Activated CD8-positive, alpha-beta T cell treated with anti-CD3 and anti-CD28 coated beads for 36 hours (primary cell): ENCODE data around the gene ADGRG2. TPM values are rescaled to one million over a fixed set of nuclear protein-coding genes. Genes with fewer than 3 reads are reported as not detected.

ENCODE experiments used
- ATAC-seq: fragments of 200-7000 bp; cut with Tn5 transposase; one replicate; pipeline ENCODE4 v1.10.0; 2021; ENCODE audit warnings: mild to moderate bottlenecking, moderate library complexity
- CTCF ChIA-PET: fragments of 350-600 bp; sonication (Branson Sonifier 250); formaldehyde crosslinking; loops from one replicate; lab custom pipeline; 2021; ENCODE audit warnings: antibody characterized with exemption; lab: Charles Lee
- POLR2A ChIA-PET: fragments of 350-600 bp; sonication (Branson Sonifier 250); formaldehyde crosslinking; loops from one replicate; lab custom pipeline; 2021; ENCODE audit warnings: antibody characterized with exemption; lab: Charles Lee
- DNase-seq: peaks from one replicate; pipeline ENCODE4 v3.0.0-alpha.2; 2020
- H3K27ac Mint-ChIP-seq: one replicate; pipeline ENCODE4 v1.8.0; 2021; ENCODE audit warnings: mild to moderate bottlenecking, mixed read lengths
- H3K27me3 Mint-ChIP-seq: one replicate; pipeline ENCODE4 v1.8.0; 2021; ENCODE audit warnings: mixed read lengths
- H3K36me3 Mint-ChIP-seq: one replicate; pipeline ENCODE4 v1.8.0; 2021; ENCODE audit warnings: low read depth, mixed read lengths
- H3K4me1 Mint-ChIP-seq: one replicate; pipeline ENCODE4 v1.8.0; 2021; ENCODE audit warnings: low read depth, mixed read lengths
- H3K4me3 Mint-ChIP-seq: one replicate; pipeline ENCODE4 v1.8.0; 2021; ENCODE audit warnings: mild to moderate bottlenecking, moderate library complexity, mixed read lengths
- H3K9me3 Mint-ChIP-seq: one replicate; pipeline ENCODE4 v1.8.0; 2021; ENCODE audit warnings: mixed read lengths
- CTCF ChIP-seq: fragments of 200-600 bp; IDR thresholded peaks from one replicate; pipeline ENCODE4 v1.8.0; 2022; ENCODE audit warnings: antibody characterized with exemption, mild to moderate bottlenecking
- intact Hi-C: fragments of 100-400 bp; cut with micrococcal nuclease; formaldehyde crosslinking; loops from one replicate; pipeline ENCODE4 v1.10.0; 2022
- total RNA-seq, 2 experiments: library from RNA; stranded (reverse); gene quantifications; one replicate each; pipeline ENCODE4 v1.2.3, GENCODE V29; 2021

Gene ADGRG2
- total RNA-seq, 2 experiments from 2014 or later, result not detected

GRCh38 chrX:19059067-19059466 is 63.2 kb downstream of the ADGRG2 start:
- CTCF ChIA-PET, result no interaction called here
- POLR2A ChIA-PET, result no interaction called here
- no peak for DNase-seq
- Mint-ChIP-seq H3K36me3 (no peaks in the 10 kb centered on the region), H3K4me3 (no peak overlapping the region), H3K9me3 (no peaks in the 10 kb centered on the region), H3K4me1 (no peaks in the 10 kb centered on the region), H3K27ac (no peak overlapping the region), H3K27me3 (no peaks in the 10 kb centered on the region)
- no peak for TF ChIP-seq CTCF
- intact Hi-C loops, result no loop called here
- ATAC-seq, result no peak

DNA sequence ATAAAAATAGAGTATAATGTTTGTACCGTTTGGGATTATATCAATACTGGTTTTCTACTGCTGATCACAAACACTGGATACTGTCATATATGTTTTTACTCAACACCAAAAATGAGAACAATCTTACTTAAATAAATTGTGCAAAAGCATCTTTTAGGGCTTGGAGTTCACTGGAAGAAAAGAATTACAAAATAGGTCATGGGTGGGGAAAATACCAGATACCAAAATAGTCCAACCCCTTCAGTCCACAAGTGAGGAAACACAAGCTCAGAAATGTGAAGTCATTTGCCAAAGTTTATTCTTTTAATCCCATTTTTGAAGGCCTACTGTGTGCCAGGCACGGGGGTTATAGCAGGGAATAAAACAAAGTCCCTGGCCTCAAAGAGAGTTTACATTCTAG is 64.4 kb downstream of the ADGRG2 start:
- Mint-ChIP-seq H3K27ac (no peak overlapping the region), H3K27me3 (no peaks in the 10 kb centered on the region), H3K4me3 (no peak overlapping the region), H3K4me1 (no peaks in the 10 kb centered on the region), H3K9me3 (no peaks in the 10 kb centered on the region), H3K36me3 (no peaks in the 10 kb centered on the region)
- CTCF ChIA-PET, result no interaction called here
- DNase-seq (no peak), ATAC-seq (no peak)
- no peak for TF ChIP-seq CTCF
- intact Hi-C loops, result no loop called here
- POLR2A ChIA-PET, result no interaction called here

- no peak overlapping the region for H3K27ac Mint-ChIP-seq
- ChIA-PET POLR2A (no interaction called here), CTCF (no interaction called here)
- intact Hi-C loops, result no loop called here
- no peak for TF ChIP-seq CTCF
- H3K9me3 Mint-ChIP-seq, result no peaks in the 10 kb centered on the region
- H3K4me3 Mint-ChIP-seq, result no peak overlapping the region
- H3K27me3 Mint-ChIP-seq, result no peaks in the 10 kb centered on the region
- no peaks in the 10 kb centered on the region for H3K4me1 Mint-ChIP-seq
- H3K36me3 Mint-ChIP-seq, result no peaks in the 10 kb centered on the region
- DNase-seq (no peak), ATAC-seq (no peak)
These were observed 73.2 kb downstream of the ADGRG2 start for GRCh38 chrX:19049110-19049509.

- Mint-ChIP-seq H3K27ac (no peak overlapping the region), H3K4me3 (no peak overlapping the region), H3K9me3 (no peaks in the 10 kb centered on the region), H3K36me3 (no peaks in the 10 kb centered on the region), H3K4me1 (no peaks in the 10 kb centered on the region), H3K27me3 (no peaks in the 10 kb centered on the region)
- no peak for DNase-seq
- CTCF ChIA-PET, result no interaction called here
- intact Hi-C loops, result no loop called here
- no peak for TF ChIP-seq CTCF
- POLR2A ChIA-PET, result no interaction called here
- ATAC-seq, result no peak
These were observed 75.7 kb downstream of the ADGRG2 start for GRCh38 chrX:19046343-19047215.

DNA sequence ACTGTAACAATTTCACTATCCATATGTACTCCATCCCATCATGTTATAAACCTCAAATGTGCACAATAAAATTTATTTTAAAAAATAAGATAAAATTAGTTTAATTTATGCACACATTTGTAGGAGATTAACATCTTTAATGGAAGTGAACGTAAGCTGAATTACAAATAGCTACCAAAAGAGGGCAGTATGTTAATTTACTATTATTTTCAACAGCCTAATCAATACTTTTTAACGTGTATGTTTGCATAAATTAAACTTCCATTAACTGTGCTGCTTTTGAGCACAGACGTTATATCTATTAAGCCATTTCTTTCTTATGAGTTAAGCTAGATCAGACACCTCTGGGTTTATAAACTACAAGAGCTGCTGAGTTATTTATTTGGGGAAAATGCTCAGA is 81.9 kb downstream of the ADGRG2 start:
- ATAC-seq (no peak), DNase-seq (no peak)
- Mint-ChIP-seq H3K4me3 (no peak overlapping the region), H3K9me3 (no peaks in the 10 kb centered on the region), H3K4me1 (no peaks in the 10 kb centered on the region), H3K27me3 (no peaks in the 10 kb centered on the region), H3K36me3 (no peaks in the 10 kb centered on the region), H3K27ac (no peak overlapping the region)
- CTCF ChIA-PET, result interaction anchor here (0.7 to 2.8 kb wide), 3 partner anchors 10 to 293 kb away, joined by 3 to 20 read pairs (median 6); no protein-coding TSS in a partner anchor
- POLR2A ChIA-PET, result no interaction called here
- TF ChIP-seq CTCF, result peak; percentile 40
- intact Hi-C loops, result no loop called here
